Panc1 (cell line): Measurements from ENCODE around the gene ARFRP1. TPM values are rescaled to one million over a fixed set of nuclear protein-coding genes. Genes with fewer than 3 reads are reported as not detected.
A peak's percentile ranks its signal among the peaks of the same experiment; 100 is the strongest.
"Not testable (repeated sequence)": the region's sequence is repeated elsewhere in the genome, so short reads cannot be mapped to it uniquely, and the experiment has no call there.

Experiments used
- ATAC-seq: fragments of 200-7000 bp; cut with Tn5 transposase; 2 replicates; pipeline ENCODE4 v1.9.1; 2020; ENCODE audit warnings: mild to moderate bottlenecking, moderate library complexity
- BruUV-seq: library from RNA; stranded (reverse); fragments of 400-500 nt; replicated peaks from 2 replicates; lab custom pipeline; 2021; lab: Mats Ljungman, UMichigan
- CTCF ChIA-PET: fragments of 300-600 bp; sonication (Branson Sonifier 250); formaldehyde crosslinking; loops from one replicate; lab custom pipeline; 2022; ENCODE audit warnings: antibody characterized with exemption; lab: Charles Lee
- POLR2A ChIA-PET: fragments of 300-600 bp; sonication (Branson Sonifier 250); formaldehyde crosslinking; loops from one replicate; lab custom pipeline; 2022; ENCODE audit warnings: antibody characterized with exemption; lab: Charles Lee
- DNase-seq: peaks from one replicate; pipeline ENCODE4 v3.0.0-alpha.2; 2010; ENCODE audit warnings: low read depth, low spot score
- H3K27ac ChIP-seq: 2 replicates; pipeline ENCODE4 v1.5.1; 2011; ENCODE audit warnings: mild to moderate bottlenecking, low read length, inconsistent platforms
- H3K27me3 ChIP-seq: fragments of 200-500 bp; sonication (Bioruptor generic); 2 replicates; pipeline ENCODE4 v1.6.0; 2014; ENCODE audit warnings: low read length, inconsistent platforms; ENCODE audit not compliant: control insufficient read depth, insufficient read depth
- H3K36me3 ChIP-seq: fragments of 200-500 bp; sonication (Bioruptor generic); 2 replicates; pipeline ENCODE4 v1.5.1; 2014; ENCODE audit warnings: inconsistent platforms, mild to moderate bottlenecking, low read length, moderate library complexity; ENCODE audit not compliant: control insufficient read depth, insufficient read depth
- H3K4me1 ChIP-seq: 2 replicates; pipeline ENCODE4 v1.5.1; 2011; ENCODE audit warnings: inconsistent platforms, mild to moderate bottlenecking, low read length, moderate library complexity; ENCODE audit not compliant: control insufficient read depth, insufficient read depth
- H3K4me3 ChIP-seq, 2 experiments: 2 replicates each; pipeline ENCODE4 v1.5.1; 2011 to 2012; ENCODE audit warnings: low read depth in 2 of 2, low read length in 2 of 2, mild to moderate bottlenecking in 2 of 2, inconsistent platforms in 1 of 2, moderate library complexity in 1 of 2
- H3K9me3 ChIP-seq: fragments of 200-500 bp; sonication (Bioruptor generic); 2 replicates; pipeline ENCODE4 v1.5.1; 2014; ENCODE audit warnings: low read depth, mild to moderate bottlenecking, inconsistent platforms, low read length, moderate library complexity; ENCODE audit not compliant: control insufficient read depth, insufficient read depth
- CTCF ChIP-seq: fragments of 450-650 bp; IDR thresholded peaks from 2 replicates; pipeline ENCODE4 v1.5.1; 2017; ENCODE audit warnings: mild to moderate bottlenecking
- POLR2AphosphoS5 ChIP-seq: IDR thresholded peaks from 2 replicates; pipeline ENCODE4 v1.6.1; 2012; ENCODE audit warnings: mild to moderate bottlenecking, low read depth, low read length, moderate library complexity
- REST ChIP-seq, 2 experiments: IDR thresholded peaks; 2 replicates each; pipeline ENCODE4 v1.6.1; 2011 to 2012; ENCODE audit warnings: low read depth in 2 of 2, control low read depth in 1 of 2, low read length in 1 of 2, mild to moderate bottlenecking in 1 of 2, moderate library complexity in 1 of 2; ENCODE audit not compliant: insufficient read depth in 1 of 2
- SIN3A ChIP-seq: IDR thresholded peaks from 2 replicates; pipeline ENCODE4 v1.6.1; 2012; ENCODE audit warnings: low read depth, mild to moderate bottlenecking, low read length, moderate library complexity, borderline replicate concordance; ENCODE audit not compliant: insufficient read depth
- TCF7L2 ChIP-seq: IDR thresholded peaks from 2 replicates; pipeline ENCODE4 v1.6.1; 2011; ENCODE audit warnings: mild to moderate bottlenecking, low read depth, low read length, inconsistent platforms
- in situ Hi-C: cut with HindIII; loops from 2 replicates; pipeline ENCODE4 v1.10.0; 2016; ENCODE audit warnings: low sequenced_read_pairs, low pct_unique_long_range_greater_than_20kb
- intact Hi-C: fragments of 100-400 bp; cut with micrococcal nuclease; formaldehyde crosslinking; loops from one replicate; pipeline ENCODE4 v1.10.0; 2022; ENCODE audit not compliant: unreplicated experiment
- total RNA-seq: library from RNA; stranded (reverse); gene quantifications from one replicate; pipeline ENCODE4 v1.2.1, GENCODE V29; 2021; ENCODE audit not compliant: unreplicated experiment

The ARFRP1 gene
- total RNA-seq, 1 experiment from 2014 or later, result 57.9 TPM

GRCh38 chr20:63660622-63661021, 47.2 kb downstream of the ARFRP1 start:
- ATAC-seq (no peak), DNase-seq (no peak)
- ChIA-PET CTCF (no interaction called here), POLR2A (interaction anchor here (0.5 kb wide), 1 partner anchor 56 kb away, joined by 6 read pairs; no protein-coding TSS in a partner anchor)
- Histone ChIP-seq H3K27me3 (no peaks in the 10 kb centered on the region), H3K27ac (no peak overlapping the region), H3K36me3 (peaks cover 3% of the 10 kb centered on the region; the same call in 1 of the 2 replicates), H3K9me3 (no peaks in the 10 kb centered on the region), H3K4me1 (peaks cover 9% of the 10 kb centered on the region), H3K4me3 (no peak overlapping the region)
- in situ Hi-C loops (no loop called here), intact Hi-C loops (no loop called here)
- BruUV-seq, result no TSS peak
- no peak for TF ChIP-seq POLR2AphosphoS5
- no peak for TF ChIP-seq SIN3A
- TF ChIP-seq TCF7L2, result no peak
- TF ChIP-seq REST (IDR thresholded peaks at IDR 0.05; ENCODE audit: insufficient read depth in 1 of 2, low read depth in 2 of 2, low read length in 1 of 2), result no peak
- TF ChIP-seq CTCF, result no peak

- H3K27me3 ChIP-seq, ATAC-seq, H3K27ac ChIP-seq, H3K4me1 ChIP-seq, H3K4me3 ChIP-seq, in situ Hi-C loops, H3K9me3 ChIP-seq, H3K36me3 ChIP-seq, BruUV-seq, CTCF ChIA-PET, DNase-seq, intact Hi-C loops, POLR2A ChIA-PET: not testable (repeated sequence)
Observed at GRCh38 chr20:63660174-63660573, 47.6 kb downstream of the ARFRP1 start.

- CTCF ChIA-PET, result no interaction called here
- in situ Hi-C loops, result no loop called here
Observed at GRCh38 chr20:63659370-63659769, 48.4 kb downstream of the ARFRP1 start.

More at GRCh38 chr20:63659370-63659769, 48.4 kb downstream of the ARFRP1 start:
- no peaks in the 10 kb centered on the region for H3K27me3 ChIP-seq
- H3K36me3 ChIP-seq, result peaks cover 3% of the 10 kb centered on the region; the same call in 1 of the 2 replicates
- POLR2A ChIA-PET, result no interaction called here
- peak overlapping the region; percentile 92 to 95 for H3K4me3 ChIP-seq
- BruUV-seq, result no TSS peak
- no peaks in the 10 kb centered on the region for H3K9me3 ChIP-seq
- DNase-seq, result no peak
- H3K27ac ChIP-seq, result peak overlapping the region; percentile 90
- peaks cover 9% of the 10 kb centered on the region for H3K4me1 ChIP-seq
- TF ChIP-seq POLR2AphosphoS5 (no peak), REST (IDR thresholded peaks at IDR 0.05; ENCODE audit: insufficient read depth in 1 of 2, low read depth in 2 of 2, low read length in 1 of 2) (no peak), CTCF (no peak), SIN3A (no peak), TCF7L2 (no peak)
- intact Hi-C loops, result no loop called here
- ATAC-seq, result no peak
